CD1c-positive myeloid dendritic cell (primary cell): ENCODE results near the gene USP30.

ENCODE experiments used
- DNase-seq: peaks from one replicate; pipeline ENCODE4 v3.0.0-alpha.2; 2016; ENCODE audit errors: extremely low spot score

USP30 gene

DNA sequence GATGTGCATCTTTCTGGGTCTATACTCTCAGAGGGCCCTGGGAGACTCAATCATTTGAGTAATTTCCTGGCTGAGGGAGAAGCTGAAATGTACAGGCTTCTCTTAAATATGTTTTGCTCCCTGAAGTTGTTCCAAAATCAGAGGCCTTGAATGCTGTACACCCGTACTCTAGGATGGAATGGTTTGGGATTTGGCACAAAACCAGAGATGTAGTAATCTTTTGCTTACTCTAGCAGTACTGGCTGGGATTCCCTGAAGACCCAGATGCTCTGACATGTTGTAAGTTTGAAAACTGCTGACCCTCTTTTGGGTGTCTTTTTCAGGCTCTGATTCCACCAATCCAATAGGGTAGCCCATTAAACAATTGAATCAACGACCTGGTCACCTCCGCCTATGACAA lies 74.4 kb downstream of the USP30 start:
- no peak for DNase-seq

DNA sequence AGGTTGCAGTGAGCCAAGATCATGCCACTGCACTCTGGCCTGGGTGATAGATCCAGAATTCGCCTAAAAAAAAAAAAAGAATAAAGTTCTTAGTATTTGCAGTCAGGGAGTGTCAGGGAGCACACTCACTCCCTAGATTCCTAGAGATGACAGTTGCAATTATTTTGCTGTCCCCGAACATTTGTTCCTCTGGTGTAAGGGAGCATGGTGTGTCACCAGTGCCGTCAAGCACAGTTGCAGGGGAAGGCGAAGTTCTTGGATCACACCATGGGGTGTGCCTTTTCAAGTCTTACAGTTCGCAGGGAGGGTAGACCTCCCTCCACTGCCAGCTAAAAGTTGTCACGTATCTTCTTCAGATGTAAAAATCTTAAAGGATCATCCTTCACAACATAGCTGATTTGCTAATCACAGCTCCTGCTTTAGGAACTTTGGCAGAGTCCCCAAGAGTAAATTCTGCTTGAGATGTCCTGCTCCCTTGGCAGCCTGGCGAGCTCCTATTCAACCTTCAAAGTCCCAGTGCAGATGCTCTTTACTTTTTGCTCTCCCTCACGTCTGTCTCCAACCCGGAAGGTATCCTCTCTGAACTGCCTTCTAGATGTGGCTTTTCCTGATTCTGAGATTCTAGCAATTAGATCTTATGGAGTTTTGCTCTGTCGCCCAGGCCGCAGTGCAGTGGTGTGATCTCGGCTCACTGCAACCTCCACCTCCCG lies 75.3 kb downstream of the USP30 start:
- DNase-seq: no peak

DNA sequence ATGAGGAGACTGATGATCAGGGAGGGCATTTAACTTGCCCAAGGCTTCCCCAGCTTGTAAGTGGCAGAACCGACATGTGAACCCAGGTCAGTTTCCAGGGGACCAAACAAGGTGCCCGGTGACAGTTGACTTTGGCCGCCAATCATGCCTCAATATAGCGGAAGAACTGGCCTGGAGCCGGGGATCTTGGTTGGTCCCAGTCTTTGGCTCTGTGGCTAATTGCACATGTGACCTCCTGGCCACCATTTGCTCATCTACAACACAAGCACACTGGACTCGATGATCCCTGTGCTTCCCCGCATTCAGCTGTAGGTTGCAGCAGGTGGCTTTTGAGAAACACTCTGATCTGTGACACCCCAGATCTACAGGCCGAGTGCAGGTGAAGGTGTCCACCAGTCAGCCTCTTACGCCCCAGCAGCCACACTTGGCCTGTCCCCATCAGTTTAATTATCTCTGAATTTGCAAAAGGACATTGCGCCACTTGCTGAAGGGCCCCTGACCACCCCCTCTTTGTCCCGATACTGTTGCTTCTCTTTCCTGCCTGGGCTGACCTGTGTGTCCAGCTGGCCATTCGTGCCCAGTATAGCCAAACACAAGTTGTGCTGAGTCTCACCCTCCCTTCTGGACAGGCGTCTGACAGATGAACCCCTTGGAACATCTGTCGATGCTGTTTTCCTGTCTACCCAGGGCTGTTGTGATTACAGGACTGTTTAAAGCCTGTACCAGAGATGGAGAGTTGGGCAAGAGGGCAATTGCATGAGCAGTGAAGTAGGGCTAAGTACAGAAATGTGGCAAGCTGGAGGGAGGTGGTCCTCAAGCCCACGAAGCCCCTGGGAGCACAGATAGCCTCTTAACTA lies 78.1 kb downstream of the USP30 start:
- no peak for DNase-seq

DNA sequence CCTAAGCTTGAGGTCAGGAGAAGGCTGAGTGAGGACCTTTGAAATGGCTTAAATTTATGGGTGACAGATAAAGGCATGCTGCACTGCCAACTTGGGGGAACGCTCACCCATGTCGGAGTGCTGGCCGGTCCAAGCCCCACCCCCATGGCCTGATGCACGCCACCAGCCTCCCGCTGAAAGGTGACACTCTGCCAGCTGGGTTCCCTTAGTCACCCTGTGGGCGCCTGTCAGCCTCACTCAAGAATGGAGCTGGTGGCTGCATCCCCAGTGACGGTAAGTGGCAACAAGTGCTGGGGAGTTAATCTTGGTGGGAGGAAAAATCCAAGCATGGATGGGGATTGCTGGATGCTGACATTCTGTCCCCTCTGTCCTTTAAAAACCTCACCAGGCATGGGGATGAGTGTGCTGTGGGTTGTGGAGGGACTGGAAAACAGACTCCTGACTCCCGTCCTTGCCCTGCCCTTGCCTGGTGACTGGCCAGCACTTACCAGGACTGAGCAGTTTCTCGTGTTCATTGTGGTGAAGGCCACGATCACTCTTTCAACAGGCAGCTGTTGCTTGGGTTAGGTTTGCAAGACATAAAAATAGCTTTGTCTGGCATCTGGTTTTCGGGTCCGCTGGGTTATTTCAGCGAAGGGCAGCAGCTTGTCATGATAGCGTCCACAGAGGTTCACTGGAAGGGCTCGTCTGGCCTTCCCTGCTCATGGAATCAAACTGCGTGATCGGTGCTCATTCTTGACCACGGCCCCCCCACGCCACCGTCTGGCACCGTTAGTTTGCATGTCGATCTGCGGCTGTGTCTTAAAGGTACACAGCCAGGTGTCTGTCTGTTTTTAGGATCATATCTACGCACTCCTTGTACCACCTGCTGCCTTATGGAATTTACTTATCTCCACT lies 79.0 kb downstream of the USP30 start:
- DNase-seq: no peak

DNA sequence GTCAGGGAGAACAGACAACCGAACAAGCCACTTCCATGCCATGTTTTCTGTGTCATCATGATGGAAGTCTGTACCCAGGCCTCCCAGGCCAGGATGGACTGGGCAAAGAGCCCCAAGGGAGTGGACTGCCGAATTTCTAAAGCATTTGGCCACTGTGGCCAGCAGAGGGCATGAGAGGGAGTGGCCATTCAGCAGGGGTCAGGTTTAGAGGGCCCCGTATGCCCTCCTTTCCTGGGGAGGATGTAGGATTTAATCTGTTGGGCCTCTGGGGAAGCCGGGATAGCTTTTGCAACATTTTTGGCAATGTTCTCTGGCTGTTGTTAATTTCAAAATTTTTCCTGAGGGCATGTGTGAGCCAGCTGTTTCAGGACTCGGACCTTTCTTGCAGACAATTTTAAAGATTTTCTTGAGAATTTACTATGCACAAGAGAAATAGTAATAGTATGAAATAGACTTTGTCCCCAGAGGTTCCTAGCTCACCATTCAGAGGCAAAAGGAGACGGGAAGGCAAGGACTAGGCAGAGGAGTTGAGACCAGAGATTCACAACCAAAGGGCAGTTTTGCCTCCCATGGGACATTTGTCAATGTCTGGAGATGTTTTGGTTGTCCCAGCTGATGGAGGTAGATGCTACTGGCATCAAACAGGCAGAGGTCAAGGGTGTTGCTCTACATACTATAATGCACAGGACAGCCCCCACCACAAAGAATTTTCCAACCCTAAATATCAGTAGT lies 82.0 kb downstream of the USP30 start:
- peak; percentile 11 for DNase-seq

DNA sequence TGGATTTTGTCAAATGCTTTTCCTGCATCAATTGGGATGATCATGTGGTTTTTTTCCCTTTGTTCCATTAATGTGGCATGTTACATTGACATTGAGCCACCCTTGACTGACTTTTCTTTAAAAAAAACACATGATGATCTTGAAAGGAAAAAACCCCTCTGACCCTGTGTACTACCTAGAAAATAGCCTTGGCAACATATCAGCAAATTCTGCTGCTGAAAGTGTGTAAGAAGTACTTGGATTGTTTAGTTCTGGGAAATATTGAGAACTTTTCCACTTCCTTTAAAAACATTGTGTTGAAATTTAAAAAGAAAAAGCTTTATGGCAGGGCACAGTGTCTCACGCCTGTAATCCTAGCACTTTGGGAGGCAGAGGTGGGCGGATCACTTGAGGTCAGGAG lies 84.7 kb downstream of the USP30 start:
- no peak for DNase-seq
